IMR-90 (cell line): Measurements from ENCODE around the gene DYSF.

Experiments
- BHLHE40 ChIP-seq: fragments of 150-350 bp; IDR thresholded peaks from 2 replicates; pipeline ENCODE4 v1.6.1; 2016; ENCODE audit warnings: mild to moderate bottlenecking, low read depth, low read length
- CTCF ChIP-seq: conservative IDR thresholded peaks from 2 replicates; pipeline ENCODE4 v1.5.1; 2012; ENCODE audit warnings: mild to moderate bottlenecking, low read depth, low read length, improper control_type of control experiment
- ELK1 ChIP-seq: fragments of 150-350 bp; IDR thresholded peaks from 2 replicates; pipeline ENCODE4 v1.6.1; 2016; ENCODE audit warnings: low read depth, mild to moderate bottlenecking, low read length, moderate library complexity, borderline replicate concordance
- POLR2A ChIP-seq: IDR thresholded peaks from 2 replicates; pipeline ENCODE4 v1.6.1; 2012; ENCODE audit warnings: mild to moderate bottlenecking, low read depth, low read length
- USF2 ChIP-seq: fragments of 150-350 bp; IDR thresholded peaks from 2 replicates; pipeline ENCODE4 v1.6.1; 2017; ENCODE audit warnings: mild to moderate bottlenecking, antibody characterized with exemption, low read length, low read depth

- TF ChIP-seq CTCF (no peak), BHLHE40 (no peak), POLR2A (no peak), ELK1 (no peak), USF2 (no peak)
Observed at GRCh38 chr2:71607151-71607889, 154.0 kb downstream of the DYSF start.
